GM18907 (cell line): ENCODE results near the gene SCN4B.

Source experiments
- ATAC-seq: cut with Tn5 transposase; IDR thresholded peaks from one replicate; pipeline ENCODE4 v1.9.1; 2021; ENCODE audit warnings: mild to moderate bottlenecking, moderate library complexity; ENCODE audit not compliant: unreplicated experiment

The SCN4B gene

DNA sequence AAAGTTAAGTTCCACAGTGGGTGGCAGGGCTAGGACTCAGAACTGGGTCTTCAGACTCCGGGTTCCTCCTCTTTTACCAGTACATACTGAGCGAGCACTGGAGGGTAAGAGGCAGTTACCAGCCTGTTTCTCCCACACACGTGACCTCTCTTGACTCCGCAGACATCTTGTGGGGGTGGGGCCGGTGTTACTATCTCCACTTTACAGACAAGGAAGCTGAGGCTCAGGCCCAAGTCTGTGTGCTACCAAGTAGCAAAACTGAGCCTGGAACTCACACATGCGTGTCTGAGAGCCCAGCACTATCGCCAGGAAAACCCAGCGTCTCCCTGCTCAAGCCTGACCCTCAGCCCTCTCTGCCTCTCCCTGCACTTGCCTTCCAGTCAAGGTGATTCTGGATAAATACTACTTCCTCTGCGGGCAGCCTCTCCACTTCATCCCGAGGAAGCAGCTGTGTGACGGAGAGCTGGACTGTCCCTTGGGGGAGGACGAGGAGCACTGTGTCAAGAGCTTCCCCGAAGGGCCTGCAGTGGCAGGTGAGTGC, 49.8 kb downstream of the SCN4B start:
- ATAC-seq, result no peak

- no peak for ATAC-seq
Measured at GRCh38 chr11:118100691-118101232, 51.9 kb downstream of the SCN4B start.

DNA sequence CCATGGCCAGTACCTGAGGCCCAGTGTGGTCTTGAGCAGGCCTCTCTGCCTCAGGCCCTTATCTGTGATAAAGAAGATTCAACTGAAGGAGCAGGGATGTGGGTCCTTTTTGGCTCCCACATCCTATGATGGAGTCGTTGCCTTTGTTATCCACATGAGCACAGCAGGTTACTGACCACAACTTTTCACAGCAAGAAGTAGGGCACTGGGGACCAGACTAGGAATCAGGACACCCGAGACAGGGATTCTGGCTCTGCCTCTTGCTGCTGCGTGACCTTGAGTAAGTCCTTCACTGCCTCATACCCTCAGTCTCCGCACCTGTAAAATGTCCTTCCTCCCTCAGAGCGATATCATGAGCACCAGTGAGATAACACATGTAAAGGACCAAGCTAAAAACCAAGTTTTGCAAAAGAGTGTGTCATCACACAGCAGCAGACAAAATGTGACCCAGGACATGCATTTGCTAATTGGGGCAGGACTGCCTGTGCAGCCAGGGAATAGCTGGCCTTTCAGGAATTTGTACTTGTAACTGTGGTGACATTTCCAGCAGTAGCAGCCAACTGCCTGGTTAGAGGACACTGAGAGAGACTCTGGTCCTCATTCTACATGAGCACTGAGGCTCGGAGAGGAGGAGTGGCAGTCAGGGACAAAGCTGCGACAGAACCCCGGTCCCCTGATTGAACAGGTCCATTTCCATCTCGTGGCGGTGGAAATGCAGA, 52.6 kb downstream of the SCN4B start:
- ATAC-seq, result no peak

GRCh38 chr11:118098996-118099837, 53.4 kb downstream of the SCN4B start:
- ATAC-seq, result no peak

DNA sequence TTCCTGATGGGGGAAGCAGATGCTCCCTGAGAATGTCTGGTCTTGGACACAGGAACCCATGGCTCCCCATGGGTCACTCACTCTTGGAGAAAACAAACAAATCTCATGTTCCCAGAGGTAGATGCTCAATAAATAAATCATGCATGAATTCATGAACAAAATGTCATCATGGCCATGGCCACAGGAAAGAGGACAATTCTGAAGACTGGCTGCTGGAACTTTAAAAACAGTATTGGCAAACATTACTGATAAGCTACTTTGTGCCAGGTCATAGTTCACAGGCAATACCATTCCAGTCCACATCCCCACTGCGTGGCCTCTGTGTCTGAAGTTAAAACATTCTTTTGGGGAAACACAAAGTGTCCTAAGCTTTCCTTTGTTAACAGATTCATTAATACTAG, 56.7 kb downstream of the SCN4B start:
- no peak for ATAC-seq

GRCh38 chr11:118095493-118095892, 57.1 kb downstream of the SCN4B start:
- no peak for ATAC-seq

- no peak for ATAC-seq
Measured at GRCh38 chr11:118092907-118093571, 59.6 kb downstream of the SCN4B start.

DNA sequence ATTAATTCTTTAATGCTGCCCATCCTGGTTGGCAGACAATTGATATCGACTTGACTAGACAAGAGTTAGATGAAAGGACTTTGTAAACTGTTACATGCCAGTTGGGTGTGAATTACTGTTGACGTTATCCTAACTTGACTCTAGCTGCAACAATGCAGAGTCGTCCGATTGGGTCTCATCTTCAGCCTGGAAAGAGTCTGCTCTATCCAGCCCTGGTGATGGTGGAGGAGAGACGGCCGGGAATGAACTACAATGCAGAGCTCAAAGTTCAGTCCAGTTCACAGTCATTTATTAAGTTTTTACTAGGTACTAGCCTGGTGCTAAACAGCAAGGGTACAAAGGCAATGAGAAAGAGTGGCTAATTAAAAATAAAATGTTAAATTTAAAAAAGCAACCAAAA, 60.9 kb downstream of the SCN4B start:
- ATAC-seq, result no peak

DNA sequence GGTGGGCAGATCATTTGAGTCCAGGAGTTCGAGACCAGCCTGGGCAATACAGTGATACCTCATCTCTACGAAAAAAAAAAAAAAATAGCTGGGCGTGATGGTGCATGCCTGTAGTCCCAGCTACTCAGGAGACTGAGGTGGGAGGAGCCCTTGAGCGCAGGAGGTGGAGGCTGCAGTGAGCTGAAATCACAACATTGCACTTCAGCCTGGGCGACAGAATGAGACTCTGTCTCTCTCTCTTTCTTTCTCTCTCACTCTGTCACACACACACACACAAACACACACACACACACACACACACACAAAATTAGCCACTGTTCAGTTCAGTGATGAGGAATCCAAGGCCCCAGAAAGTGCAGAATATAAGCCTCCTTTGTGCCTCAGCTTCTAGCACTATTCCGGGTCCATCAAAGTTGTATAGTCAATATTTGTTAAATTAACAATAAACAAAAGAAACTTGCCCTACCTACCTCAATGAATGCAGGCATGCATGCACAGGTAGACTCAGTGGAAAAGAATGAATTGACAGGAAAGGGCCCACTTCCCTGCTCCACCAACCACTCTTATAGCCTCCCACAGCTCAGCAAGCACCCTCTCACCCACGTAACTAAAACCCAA, 62.0 kb downstream of the SCN4B start:
- no peak for ATAC-seq

GRCh38 chr11:118088531-118088930, 64.1 kb downstream of the SCN4B start:
- ATAC-seq, result no peak

DNA sequence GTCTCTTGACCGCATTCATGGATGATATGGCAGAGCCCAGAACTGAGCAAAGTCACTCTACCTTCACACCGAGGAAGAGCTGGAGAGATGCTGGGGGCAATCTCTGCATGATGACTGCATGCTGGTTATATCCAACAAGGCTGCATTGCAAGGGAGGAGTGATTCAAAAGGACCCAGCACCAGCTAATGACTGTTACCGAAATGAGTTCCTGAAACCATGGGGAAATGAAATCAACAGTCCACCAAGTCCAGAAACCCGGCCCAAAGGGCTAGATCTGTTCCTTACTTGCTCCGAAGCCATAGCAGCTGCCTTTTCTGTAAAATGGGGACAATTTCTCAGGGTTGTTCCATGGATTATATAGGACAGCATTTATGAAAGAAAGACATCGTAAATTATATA, 64.7 kb downstream of the SCN4B start:
- no peak for ATAC-seq

DNA sequence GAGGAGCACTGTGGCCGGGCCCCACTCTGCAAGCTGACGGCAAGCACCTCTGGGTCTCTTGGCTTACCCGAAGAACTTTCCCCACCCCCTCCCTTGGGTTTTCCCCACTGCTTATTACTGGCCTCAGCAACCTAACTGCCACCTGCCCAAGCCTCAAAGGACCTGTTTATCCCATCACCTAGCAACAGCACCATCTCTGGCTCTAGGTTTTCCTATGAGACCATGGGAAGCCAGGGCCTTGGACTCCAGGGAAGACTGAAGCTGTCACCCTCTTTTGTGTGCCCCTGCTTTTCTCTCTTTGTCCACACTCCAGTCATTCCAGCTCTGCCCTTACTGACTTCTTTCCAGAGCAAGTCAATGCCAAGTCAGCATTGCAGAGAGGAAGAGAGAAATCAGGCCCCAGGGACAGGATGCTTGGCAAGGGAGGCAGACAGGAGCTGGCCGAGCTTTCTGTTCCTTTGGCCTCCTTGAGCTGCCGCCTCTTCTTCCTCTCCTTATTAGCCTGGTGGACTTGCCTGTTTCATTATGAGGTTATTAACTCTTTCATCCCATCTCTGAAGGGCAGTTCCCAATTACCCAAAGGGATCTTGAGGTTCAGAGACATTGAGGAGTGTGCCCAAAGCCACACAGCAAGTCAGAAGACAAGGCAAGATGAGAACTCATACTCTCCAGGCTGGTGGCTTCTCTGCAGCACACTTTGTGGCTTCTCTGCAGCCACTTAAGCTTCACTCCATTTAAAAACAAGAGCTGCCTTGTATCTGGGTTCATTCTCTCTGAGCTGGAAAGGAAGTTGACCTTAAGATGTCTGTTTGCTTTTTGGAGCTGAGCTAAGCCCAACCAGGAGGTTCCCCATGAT, 65.5 kb downstream of the SCN4B start, which contains the start of gene SMIM35:
Gene SMIM35, minus strand, starts transcription at position 51 of the 856 bp plus-strand sequence. CDS start 206 bp downstream, outside the sequence.
- no peak for ATAC-seq

DNA sequence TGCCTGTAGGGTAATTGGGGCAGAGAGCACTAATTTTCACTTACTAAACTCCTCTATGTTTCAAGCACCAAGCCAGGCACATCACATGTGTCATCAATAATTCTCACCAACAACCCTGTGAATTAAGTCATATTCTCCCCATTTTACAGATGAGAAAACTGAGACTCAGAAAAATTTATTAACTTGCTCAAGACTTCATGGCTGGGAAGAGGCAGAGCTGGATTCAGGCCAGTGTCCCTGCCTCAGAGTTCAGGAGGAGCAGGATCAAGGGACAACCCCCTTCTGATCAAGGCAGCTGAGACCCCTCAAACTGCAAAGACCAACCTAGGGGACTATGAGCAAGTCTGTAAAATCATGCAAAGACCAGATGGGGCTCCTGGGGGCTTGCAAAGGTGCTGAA, 68.0 kb downstream of the SCN4B start:
- ATAC-seq, result no peak

GRCh38 chr11:118084247-118084646, 68.4 kb downstream of the SCN4B start:
- ATAC-seq, result no peak
